Measurements from ENCODE around the gene NUP210.

NUP210 gene

GRCh38 chr3:13372126-13372525 lies 48.0 kb downstream of the NUP210 start:
- no peak for DNase-seq

- no peak for DNase-seq
Observed at GRCh38 chr3:13371100-13372075, 48.7 kb downstream of the NUP210 start.

GRCh38 chr3:13370609-13371008 lies 49.5 kb downstream of the NUP210 start:
- DNase-seq, result no peak

GRCh38 chr3:13370055-13370454 lies 50.1 kb downstream of the NUP210 start:
- DNase-seq, result no peak

- DNase-seq, result no peak
Observed at GRCh38 chr3:13368834-13369233, 51.3 kb downstream of the NUP210 start.

GRCh38 chr3:13367728-13368127 lies 52.4 kb downstream of the NUP210 start:
- DNase-seq, result no peak

GRCh38 chr3:13365390-13366379 lies 54.4 kb downstream of the NUP210 start:
- no peak for DNase-seq

GRCh38 chr3:13364602-13365271 lies 55.4 kb downstream of the NUP210 start:
- no peak for DNase-seq

GRCh38 chr3:13362551-13362950 lies 57.6 kb downstream of the NUP210 start:
- no peak for DNase-seq

- DNase-seq, result no peak
Observed at GRCh38 chr3:13359916-13360315, 60.2 kb downstream of the NUP210 start.

- no peak for DNase-seq
Observed at GRCh38 chr3:13358643-13359042, 61.5 kb downstream of the NUP210 start.

GRCh38 chr3:13358051-13358450 lies 62.1 kb downstream of the NUP210 start:
- no peak for DNase-seq

- DNase-seq, result no peak
Observed at GRCh38 chr3:13357074-13357473, 63.0 kb downstream of the NUP210 start.

GRCh38 chr3:13353936-13354542 lies 66.1 kb downstream of the NUP210 start:
- DNase-seq, result no peak

GRCh38 chr3:13353506-13353905 lies 66.6 kb downstream of the NUP210 start:
- DNase-seq, result no peak

GRCh38 chr3:13352621-13353131 lies 67.4 kb downstream of the NUP210 start:
- DNase-seq, result no peak

GRCh38 chr3:13349823-13350222 lies 70.3 kb downstream of the NUP210 start:
- DNase-seq, result no peak

- no peak for DNase-seq
Observed at GRCh38 chr3:13348661-13349396, 71.3 kb downstream of the NUP210 start.

- DNase-seq, result no peak
Observed at GRCh38 chr3:13348100-13348499, 72.0 kb downstream of the NUP210 start.

GRCh38 chr3:13347390-13347950 lies 72.7 kb downstream of the NUP210 start:
- DNase-seq, result no peak
